PC-9 (cell line): Measurements from ENCODE around the gene FOXC1. TPM values are rescaled to one million over a fixed set of nuclear protein-coding genes. Genes with fewer than 3 reads are reported as not detected.
A peak's percentile ranks its signal among the peaks of the same experiment; 100 is the strongest.

Source experiments
- BruUV-seq: library from RNA; stranded (reverse); fragments of 400-500 nt; replicated peaks from 2 replicates; lab custom pipeline; 2021; lab: Mats Ljungman, UMichigan
- CTCF ChIA-PET: fragments of 300-600 bp; sonication (Branson Sonifier 250); formaldehyde crosslinking; loops from one replicate; lab custom pipeline; 2022; ENCODE audit warnings: antibody characterized with exemption; lab: Charles Lee
- POLR2A ChIA-PET: fragments of 300-600 bp; sonication (Branson Sonifier 250); formaldehyde crosslinking; loops from one replicate; lab custom pipeline; 2022; ENCODE audit warnings: antibody characterized with exemption; ENCODE audit not compliant: unreplicated experiment; lab: Charles Lee
- DNase-seq, 2 experiments: peaks; one replicate each; pipeline versions ENCODE4 v3.0.0 to v3.0.0-alpha.2; 2015 to 2022; ENCODE audit warnings: mixed read lengths in 1 of 2
- H2AFZ ChIP-seq: fragments of 200-600 bp; sonication (generic); 2 replicates; pipeline ENCODE4 v1.8.1; 2017; ENCODE audit warnings: antibody characterized with exemption
- H3F3A ChIP-seq: fragments of 200-600 bp; sonication (generic); 2 replicates; pipeline ENCODE4 v1.8.1; 2017; ENCODE audit warnings: antibody characterized with exemption, mild to moderate bottlenecking, low read depth; ENCODE audit not compliant: insufficient read depth
- H3K27ac ChIP-seq: fragments of 200-600 bp; sonication (generic); 2 replicates; pipeline ENCODE4 v1.6.1; 2016; ENCODE audit warnings: mixed run types
- H3K27me3 ChIP-seq: fragments of 200-600 bp; sonication (generic); 2 replicates; pipeline ENCODE4 v1.6.1; 2016; ENCODE audit warnings: low read depth, mixed run types; ENCODE audit not compliant: insufficient read depth
- H3K36me3 ChIP-seq: fragments of 200-600 bp; sonication (generic); 2 replicates; pipeline ENCODE4 v1.6.1; 2016; ENCODE audit warnings: low read depth, mixed run types
- H3K4me1 ChIP-seq: fragments of 200-600 bp; sonication (generic); replicated peaks from 2 replicates; pipeline ENCODE4 v1.6.1; 2016; ENCODE audit warnings: mixed run types; ENCODE audit not compliant: insufficient read depth
- H3K4me2 ChIP-seq: fragments of 200-600 bp; sonication (generic); 2 replicates; pipeline ENCODE4 v1.6.1; 2017; ENCODE audit warnings: mixed run types
- H3K4me3 ChIP-seq: fragments of 200-600 bp; sonication (generic); 2 replicates; pipeline ENCODE4 v1.6.1; 2016; ENCODE audit warnings: mixed run types
- H3K79me2 ChIP-seq: fragments of 200-600 bp; sonication (generic); 2 replicates; pipeline ENCODE4 v1.6.1; 2017; ENCODE audit warnings: low read depth, mixed run types
- H3K9me2 ChIP-seq: fragments of 200-600 bp; sonication (generic); 2 replicates; pipeline ENCODE4 v1.8.1; 2017; ENCODE audit warnings: mild to moderate bottlenecking; ENCODE audit not compliant: insufficient read depth
- H3K9me3 ChIP-seq: fragments of 200-600 bp; sonication (generic); 2 replicates; pipeline ENCODE4 v1.8.1; 2016; ENCODE audit warnings: low read depth; ENCODE audit not compliant: insufficient read depth
- H4K20me1 ChIP-seq: fragments of 200-600 bp; sonication (generic); 2 replicates; pipeline ENCODE4 v1.8.1; 2017; ENCODE audit not compliant: insufficient read depth
- EZH2 ChIP-seq: fragments of 200-600 bp; sonication (generic); IDR thresholded peaks from 2 replicates; pipeline ENCODE4 v1.8.0; 2017; ENCODE audit warnings: antibody characterized with exemption, low read depth
- intact Hi-C: fragments of 100-400 bp; cut with micrococcal nuclease; formaldehyde crosslinking; loops from one replicate; pipeline ENCODE4 v1.10.0; 2022; ENCODE audit not compliant: unreplicated experiment
- total RNA-seq: library from RNA; stranded (reverse); gene quantifications from 2 replicates; pipeline ENCODE4 v1.2.3, GENCODE V29; 2021
- TF ChIP-seq, protein P1 (sequence below): fragments of 200-600 bp; sonication (generic); conservative IDR thresholded peaks from 2 replicates; pipeline ENCODE4 v1.6.1; 2017; ENCODE audit warnings: mixed run types, antibody characterized with exemption, mild to moderate bottlenecking, moderate library complexity

FOXC1 gene
- total RNA-seq, 1 experiment from 2014 or later: 18.6 TPM

- H3K4me1 ChIP-seq: no peaks in the 10 kb centered on the region
- no peaks in the 10 kb centered on the region for H3K36me3 ChIP-seq
- ChIA-PET POLR2A (no interaction called here), CTCF (interaction anchor here (0.6 kb wide), 1 partner anchor 1099 kb away, joined by 5 read pairs; no protein-coding TSS in a partner anchor)
- no peak for TF ChIP-seq EZH2
- TF ChIP-seq, protein P1, sequence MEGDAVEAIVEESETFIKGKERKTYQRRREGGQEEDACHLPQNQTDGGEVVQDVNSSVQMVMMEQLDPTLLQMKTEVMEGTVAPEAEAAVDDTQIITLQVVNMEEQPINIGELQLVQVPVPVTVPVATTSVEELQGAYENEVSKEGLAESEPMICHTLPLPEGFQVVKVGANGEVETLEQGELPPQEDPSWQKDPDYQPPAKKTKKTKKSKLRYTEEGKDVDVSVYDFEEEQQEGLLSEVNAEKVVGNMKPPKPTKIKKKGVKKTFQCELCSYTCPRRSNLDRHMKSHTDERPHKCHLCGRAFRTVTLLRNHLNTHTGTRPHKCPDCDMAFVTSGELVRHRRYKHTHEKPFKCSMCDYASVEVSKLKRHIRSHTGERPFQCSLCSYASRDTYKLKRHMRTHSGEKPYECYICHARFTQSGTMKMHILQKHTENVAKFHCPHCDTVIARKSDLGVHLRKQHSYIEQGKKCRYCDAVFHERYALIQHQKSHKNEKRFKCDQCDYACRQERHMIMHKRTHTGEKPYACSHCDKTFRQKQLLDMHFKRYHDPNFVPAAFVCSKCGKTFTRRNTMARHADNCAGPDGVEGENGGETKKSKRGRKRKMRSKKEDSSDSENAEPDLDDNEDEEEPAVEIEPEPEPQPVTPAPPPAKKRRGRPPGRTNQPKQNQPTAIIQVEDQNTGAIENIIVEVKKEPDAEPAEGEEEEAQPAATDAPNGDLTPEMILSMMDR: no peak
- DNase-seq: no peak
- no peak overlapping the region for H3K4me3 ChIP-seq
- H3K79me2 ChIP-seq: no peaks in the 10 kb centered on the region
- H3K9me3 ChIP-seq: no peaks in the 10 kb centered on the region
- H3K9me2 ChIP-seq: no peaks in the 10 kb centered on the region
- H3K4me2 ChIP-seq: no peak overlapping the region
- no TSS peak for BruUV-seq
- no peak overlapping the region for H2AFZ ChIP-seq
- H3F3A ChIP-seq: no peaks in the 10 kb centered on the region
- intact Hi-C loops: loop anchor here (10.0 kb wide), 1 partner anchor 1170 kb away; the partner anchor contains the start of gene WRNIP1
- H3K27ac ChIP-seq: no peak overlapping the region
- no peaks in the 10 kb centered on the region for H4K20me1 ChIP-seq
- no peaks in the 10 kb centered on the region for H3K27me3 ChIP-seq
Measured at GRCh38 chr6:1594445-1595200, 15.1 kb upstream of the FOXC1 start.

GRCh38 chr6:1595271-1596087 is 14.2 kb upstream of the FOXC1 start:
- intact Hi-C loops: loop anchor here (1.0 to 10.0 kb wide), 7 partner anchors 509 to 1169 kb away; partner anchors contain the start of gene WRNIP1
- no peak overlapping the region for H3K4me3 ChIP-seq
- POLR2A ChIA-PET: interaction anchor here (0.6 kb wide), 1 partner anchor 1386 kb away, joined by 4 read pairs; no protein-coding TSS in a partner anchor

More at GRCh38 chr6:1595271-1596087, 14.2 kb upstream of the FOXC1 start:
- H3K9me2 ChIP-seq: no peaks in the 10 kb centered on the region
- no peaks in the 10 kb centered on the region for H3K9me3 ChIP-seq
- no peaks in the 10 kb centered on the region for H3K79me2 ChIP-seq
- no peaks in the 10 kb centered on the region for H3K4me1 ChIP-seq
- TF ChIP-seq, protein P1: no peak
- TF ChIP-seq EZH2: no peak
- CTCF ChIA-PET: interaction anchor here (0.6 kb wide), 1 partner anchor 613 kb away, joined by 4 read pairs; no protein-coding TSS in a partner anchor
- no peak overlapping the region for H3K27ac ChIP-seq
- DNase-seq: no peak
- H3K4me2 ChIP-seq: peak overlapping the region; percentile 62; the same call in 1 of the 2 replicates
- no peaks in the 10 kb centered on the region for H3K36me3 ChIP-seq
- no peak overlapping the region for H2AFZ ChIP-seq
- H3F3A ChIP-seq: no peaks in the 10 kb centered on the region
- BruUV-seq: no TSS peak
- H4K20me1 ChIP-seq: no peaks in the 10 kb centered on the region
- no peaks in the 10 kb centered on the region for H3K27me3 ChIP-seq
